Measurements from ENCODE around the gene RHBDF2. TPM values are rescaled to one million over a fixed set of nuclear protein-coding genes. Genes with fewer than 3 reads are reported as not detected.

Gene RHBDF2
- total RNA-seq, 1 experiment from 2014 or later = 19.7 TPM

DNA sequence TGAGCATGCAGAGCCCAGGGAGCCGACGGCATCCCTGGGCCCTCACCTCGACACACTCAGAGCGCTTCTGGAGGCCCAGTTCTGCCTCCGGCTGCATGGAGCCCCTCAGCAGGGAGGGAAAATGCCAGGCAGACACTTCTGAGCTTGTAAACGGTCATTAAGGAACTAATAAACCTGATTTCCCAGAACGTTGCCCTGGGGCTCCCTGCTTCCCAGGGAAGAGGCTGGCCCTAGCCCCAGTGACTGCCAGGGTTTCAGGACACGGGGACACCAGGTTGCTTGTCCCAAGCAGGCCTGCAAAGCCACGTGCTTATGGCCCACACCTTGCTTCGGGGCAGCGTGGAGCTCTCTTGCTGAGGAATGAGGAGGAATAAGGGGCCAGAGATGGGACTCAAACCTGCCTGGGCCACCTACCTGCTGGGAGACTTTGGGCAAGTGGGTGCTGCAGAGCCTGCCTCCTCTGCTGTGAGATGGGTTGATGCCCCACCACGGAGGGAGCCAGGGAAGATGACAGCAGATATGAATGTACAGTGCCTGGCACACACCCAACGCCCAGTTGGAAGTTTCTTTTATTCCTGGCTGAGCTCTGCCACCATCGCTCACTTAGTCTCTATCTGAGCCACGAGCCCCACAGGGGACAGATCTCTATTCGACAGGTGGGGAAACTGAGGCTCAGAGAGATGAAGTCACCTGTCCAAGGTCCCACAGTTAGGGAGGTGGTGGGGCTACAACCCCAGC is 5.4 kb downstream of the RHBDF2 start:
- no peak overlapping the region for H2BK20ac ChIP-seq (ENCODE audit: low read depth, low read length, poor library complexity, severe bottlenecking)
- H2BK12ac ChIP-seq (ENCODE audit: insufficient read length, low read depth, low read length) = no peak overlapping the region
- no peaks in the 10 kb centered on the region for H4K20me1 ChIP-seq (ENCODE audit: control insufficient read depth, insufficient read depth, insufficient read length)
- TF ChIP-seq, protein P1, sequence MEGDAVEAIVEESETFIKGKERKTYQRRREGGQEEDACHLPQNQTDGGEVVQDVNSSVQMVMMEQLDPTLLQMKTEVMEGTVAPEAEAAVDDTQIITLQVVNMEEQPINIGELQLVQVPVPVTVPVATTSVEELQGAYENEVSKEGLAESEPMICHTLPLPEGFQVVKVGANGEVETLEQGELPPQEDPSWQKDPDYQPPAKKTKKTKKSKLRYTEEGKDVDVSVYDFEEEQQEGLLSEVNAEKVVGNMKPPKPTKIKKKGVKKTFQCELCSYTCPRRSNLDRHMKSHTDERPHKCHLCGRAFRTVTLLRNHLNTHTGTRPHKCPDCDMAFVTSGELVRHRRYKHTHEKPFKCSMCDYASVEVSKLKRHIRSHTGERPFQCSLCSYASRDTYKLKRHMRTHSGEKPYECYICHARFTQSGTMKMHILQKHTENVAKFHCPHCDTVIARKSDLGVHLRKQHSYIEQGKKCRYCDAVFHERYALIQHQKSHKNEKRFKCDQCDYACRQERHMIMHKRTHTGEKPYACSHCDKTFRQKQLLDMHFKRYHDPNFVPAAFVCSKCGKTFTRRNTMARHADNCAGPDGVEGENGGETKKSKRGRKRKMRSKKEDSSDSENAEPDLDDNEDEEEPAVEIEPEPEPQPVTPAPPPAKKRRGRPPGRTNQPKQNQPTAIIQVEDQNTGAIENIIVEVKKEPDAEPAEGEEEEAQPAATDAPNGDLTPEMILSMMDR (conservative IDR thresholded peaks at IDR 0.05) = no peak
- H4K8ac ChIP-seq (replicated peaks; ENCODE audit: insufficient read length, low read depth, low read length) = no peak overlapping the region
- no peaks in the 10 kb centered on the region; the same call in 1 of the 2 replicates for H3K4me1 ChIP-seq (ENCODE audit: insufficient read depth, low read length)
- H3K23me2 ChIP-seq (ENCODE audit: insufficient read length, low read depth, low read length, poor library complexity, severe bottlenecking) = peaks cover 6% of the 10 kb centered on the region
- no peak overlapping the region for H3K56ac ChIP-seq (ENCODE audit: insufficient read length, low read depth, low read length)
- no peaks in the 10 kb centered on the region; a peak in 1 of 5 replicates for H3K9me3 Mint-ChIP-seq
- H3K23ac ChIP-seq (ENCODE audit: insufficient read length, low read depth, low read length) = no peak overlapping the region
- H4K5ac ChIP-seq (ENCODE audit: insufficient read length, low read depth, low read length) = no peak overlapping the region
- no peak overlapping the region for H2AFZ ChIP-seq (ENCODE audit: low read length)
- H3K9ac ChIP-seq (ENCODE audit: extremely low read depth, insufficient read length, low read length) = no peak overlapping the region
- H3K27me3 ChIP-seq (ENCODE audit: insufficient read depth, low read length) = no peaks in the 10 kb centered on the region
- peaks cover 45 to 62% of the 10 kb centered on the region in 2 experiments for H3K4me1 Mint-ChIP-seq
- H4K91ac ChIP-seq (ENCODE audit: insufficient read length, low read depth, low read length) = no peak overlapping the region
- no peak overlapping the region for H3K18ac ChIP-seq (ENCODE audit: insufficient read length, low read depth, low read length)
- no peak overlapping the region for H3K27ac Mint-ChIP-seq
- no peak overlapping the region for H2BK5ac ChIP-seq (ENCODE audit: insufficient read length, low read length)
- no peak overlapping the region for H3K14ac ChIP-seq (ENCODE audit: insufficient read depth, low read length)
- H2BK15ac ChIP-seq (ENCODE audit: low read depth, low read length) = no peak overlapping the region
- H3K36me3 Mint-ChIP-seq (ENCODE audit: insufficient read depth in 1 of 3, low read depth in 3 of 3) = no peaks in the 10 kb centered on the region; a peak in 2 of 7 replicates
- H3K79me1 ChIP-seq (ENCODE audit: insufficient read depth, low read depth, low read length, poor library complexity, severe bottlenecking) = no peaks in the 10 kb centered on the region
- no peak overlapping the region for H3K4me3 Mint-ChIP-seq
- no CpG with 5 or more reads among the region's 16 CpGs for WGBS (ENCODE audit: extremely low coverage, insufficient read length, low lambda C conversion rate)
- no peaks in the 10 kb centered on the region for H3K9me3 ChIP-seq (ENCODE audit: control insufficient read depth, low read depth, low read length)
- H3K79me2 ChIP-seq (ENCODE audit: insufficient read depth, low read length) = no peaks in the 10 kb centered on the region
- no peak overlapping the region for H2BK120ac ChIP-seq (ENCODE audit: low read depth, low read length, poor library complexity, severe bottlenecking)
- no peak overlapping the region for H3T11ph ChIP-seq (ENCODE audit: low read length)
- H3K4ac ChIP-seq (ENCODE audit: low read depth, low read length) = no peak overlapping the region
- H3K27me3 Mint-ChIP-seq (ENCODE audit: low read depth) = peaks cover 7% of the 10 kb centered on the region
- no peak overlapping the region for H2AK5ac ChIP-seq (ENCODE audit: insufficient read length, low read length)
- no peak for DNase-seq
- no peak overlapping the region for H3K27ac ChIP-seq (ENCODE audit: insufficient read length, low read depth, low read length)
- H3K4me2 ChIP-seq (ENCODE audit: insufficient read depth, insufficient read length, low read length) = no peak overlapping the region

Data from H9 (cell line).